NCI-H2107 (cell line): ENCODE measurements around the gene STK24.

Experiments used
- DNase-seq: peaks from one replicate; lab custom pipeline; 2025; lab: John Stamatoyannopoulos, UW

Gene STK24

GRCh38 chr13:98556142-98556816, 20.6 kb downstream of the STK24 start:
- DNase-seq, result no peak

DNA sequence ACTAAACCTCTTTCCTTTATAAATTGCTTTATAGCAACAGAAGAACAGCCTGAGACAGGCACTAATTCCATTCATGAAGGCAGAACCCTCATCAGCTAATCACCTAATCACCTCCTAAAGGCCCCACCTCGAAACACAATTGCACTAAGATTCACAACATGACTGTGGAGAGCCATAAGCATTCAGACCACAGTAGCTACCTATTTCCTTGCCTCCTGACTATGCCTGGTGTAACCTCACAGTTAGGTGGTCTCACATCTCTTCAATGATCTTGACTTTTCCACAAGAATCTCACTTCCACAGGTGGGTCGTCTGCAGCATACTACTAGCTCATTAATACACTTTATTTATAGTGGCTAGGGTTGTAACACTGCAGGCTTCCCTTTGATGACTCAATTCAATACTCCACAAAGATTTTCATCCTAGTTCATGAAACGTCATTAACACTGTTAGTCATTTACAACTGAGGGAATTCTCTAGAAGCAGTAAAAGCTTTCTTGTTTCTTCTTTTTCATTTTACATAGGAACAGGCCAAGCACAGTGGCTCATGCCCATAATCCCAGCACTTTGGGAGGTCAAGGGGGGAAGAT, 27.1 kb downstream of the STK24 start:
- no peak for DNase-seq

DNA sequence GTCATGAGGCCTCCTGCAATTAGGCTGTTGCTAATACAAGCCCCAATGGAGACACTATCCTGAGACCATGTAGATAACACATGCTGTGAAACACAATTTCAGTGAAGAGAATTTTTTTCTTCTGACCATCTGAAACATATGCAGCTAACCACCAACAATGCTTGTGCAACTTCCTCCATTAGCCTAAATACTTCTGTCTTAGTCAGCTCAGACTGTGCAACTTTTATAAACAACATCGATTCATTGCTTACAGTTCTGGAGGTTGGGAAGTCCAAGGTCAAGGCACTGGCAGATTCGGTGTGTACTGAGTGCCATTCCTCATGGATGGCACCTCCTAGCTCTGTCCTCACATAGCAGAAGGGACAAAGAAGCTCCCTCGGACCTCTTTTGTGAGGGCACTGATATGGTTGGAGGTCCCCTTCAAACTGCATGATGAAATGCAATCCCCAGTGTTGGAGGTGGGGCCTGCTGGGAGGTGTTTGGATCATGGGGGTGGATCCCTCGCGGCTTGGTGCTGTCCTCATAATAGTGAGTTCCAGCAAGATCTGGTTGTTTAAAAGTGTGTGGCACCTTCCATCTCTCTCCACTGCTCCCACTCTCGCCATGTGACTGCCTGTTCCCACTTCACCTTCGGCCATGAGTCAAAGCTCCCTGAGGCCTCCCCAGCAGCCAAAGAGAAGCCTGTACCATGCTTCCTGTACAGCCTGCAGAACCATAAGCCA, 27.7 kb downstream of the STK24 start:
- no peak for DNase-seq

DNA sequence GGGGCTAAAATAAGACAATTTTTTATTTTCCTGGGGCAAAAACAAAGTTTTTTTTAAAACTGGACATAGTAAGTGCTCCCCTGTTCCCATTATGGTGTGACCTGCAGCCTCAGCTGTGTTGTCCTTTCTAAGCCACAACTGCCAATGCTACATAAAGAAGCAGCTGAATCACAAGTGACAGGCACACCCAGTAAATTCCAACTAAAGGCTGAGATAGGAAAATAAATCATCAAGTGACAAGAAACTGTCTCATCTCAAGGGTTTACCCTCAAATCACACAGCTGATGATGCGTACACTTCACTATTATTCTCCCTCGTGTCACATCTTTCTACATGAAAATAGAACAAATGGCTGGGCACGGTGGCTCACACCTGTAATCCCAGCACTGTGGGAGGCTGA, 28.7 kb downstream of the STK24 start:
- no peak for DNase-seq

DNA sequence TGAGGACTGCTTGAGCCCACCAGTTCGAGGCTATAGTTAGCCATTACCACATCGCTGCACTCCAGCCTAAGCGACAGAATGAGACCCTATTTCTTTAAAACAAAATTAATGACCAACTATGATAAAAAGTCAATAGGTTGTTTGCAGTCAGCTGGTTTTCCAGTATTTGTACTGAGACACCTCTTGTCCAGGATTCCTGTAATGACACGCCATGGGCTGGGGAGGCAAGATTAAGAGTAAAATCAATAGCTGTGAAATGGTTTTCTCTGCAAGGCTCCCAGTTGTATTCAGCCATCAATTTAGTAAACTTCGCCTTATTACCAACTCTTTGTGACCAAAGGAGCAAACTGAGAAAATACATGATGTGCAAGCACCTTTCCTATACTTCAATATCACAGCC, 29.5 kb downstream of the STK24 start:
- DNase-seq, result no peak

DNA sequence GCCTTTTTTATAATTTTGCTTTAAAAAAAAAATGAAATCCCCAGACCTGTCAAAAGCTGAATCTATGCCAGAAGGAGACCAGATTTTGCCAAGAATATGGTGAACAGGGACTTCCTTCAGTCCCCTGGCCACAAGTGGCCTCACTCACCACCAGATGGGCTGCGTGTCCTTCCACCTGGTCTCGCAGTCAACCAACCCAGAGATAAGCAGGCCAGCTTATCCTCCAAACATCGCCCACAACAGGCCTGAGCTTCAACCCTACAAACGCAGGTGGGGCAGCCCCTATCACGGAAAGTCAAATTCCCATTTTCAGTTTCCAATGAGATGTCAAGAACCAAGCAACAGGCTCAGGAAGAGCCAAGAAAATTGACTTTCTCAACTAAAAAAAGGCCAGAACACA, 30.5 kb downstream of the STK24 start:
- no peak for DNase-seq

DNA sequence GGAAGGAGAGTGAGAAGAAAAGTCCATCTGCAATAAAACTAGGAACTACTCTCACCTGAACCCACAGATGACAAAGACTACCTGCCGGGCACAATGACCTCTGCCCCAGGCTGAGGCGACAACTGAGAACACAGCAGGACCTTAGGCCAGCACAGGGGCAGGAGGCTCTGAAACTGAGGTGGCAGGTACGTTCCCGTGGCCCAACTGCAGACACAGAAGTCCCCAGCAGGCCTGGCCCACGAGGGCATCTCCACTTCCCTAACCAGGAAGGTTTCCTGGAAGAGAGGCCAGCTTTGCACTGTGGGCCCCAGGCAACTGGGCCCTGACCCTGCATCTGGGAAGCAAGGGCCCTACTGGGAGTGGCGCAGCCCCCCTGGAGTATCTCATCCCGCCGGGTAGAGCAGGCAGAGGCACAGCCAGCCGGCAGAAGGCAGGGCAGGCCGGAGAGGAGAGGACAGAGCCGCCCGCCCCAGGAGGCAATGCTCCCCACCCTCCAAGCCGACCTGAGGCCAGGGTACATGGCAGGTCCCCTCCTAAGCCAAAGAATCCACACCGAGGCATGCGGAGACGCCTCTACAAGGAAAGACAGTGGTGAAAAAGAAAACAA, 32.7 kb downstream of the STK24 start:
- DNase-seq, result no peak

GRCh38 chr13:98543378-98544103, 33.4 kb downstream of the STK24 start:
- DNase-seq, result no peak

DNA sequence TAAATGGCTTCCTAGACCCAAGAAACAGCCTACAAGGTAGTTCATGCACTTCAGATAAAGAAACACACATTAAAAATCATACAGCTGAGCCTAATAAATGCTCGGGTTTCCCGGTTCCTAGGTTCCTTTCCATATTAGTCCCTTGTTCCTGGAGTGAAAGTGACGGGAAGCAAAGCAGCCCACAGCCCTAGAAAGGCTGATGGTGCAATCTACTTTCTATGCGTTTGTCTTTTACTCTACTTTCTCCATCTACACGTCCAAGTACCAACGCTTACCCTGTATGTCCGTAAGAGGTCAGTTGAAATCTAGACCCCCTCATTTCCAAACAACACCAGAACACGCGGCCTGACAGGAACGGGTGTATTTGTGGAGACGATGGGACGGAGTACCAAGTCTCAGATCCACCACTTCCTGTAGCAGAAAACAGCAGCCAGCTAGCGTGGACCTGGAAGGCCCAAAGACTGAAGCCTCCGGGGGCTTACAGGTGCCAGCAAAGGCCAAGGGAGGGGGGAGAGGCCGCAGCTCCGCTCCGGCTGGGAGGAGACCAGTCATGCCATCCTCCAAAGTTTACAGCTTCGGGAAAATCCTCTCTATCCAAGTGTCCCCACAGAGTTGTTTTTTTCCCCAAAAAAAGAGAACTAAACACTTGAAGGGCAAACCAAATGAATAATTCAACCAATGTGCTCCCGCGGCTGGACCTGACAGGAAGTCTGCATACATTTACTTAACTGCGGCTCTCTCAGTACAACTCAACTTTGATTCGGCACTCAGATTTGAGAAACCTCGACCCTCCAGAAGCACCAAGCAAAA, 34.1 kb downstream of the STK24 start:
- no peak for DNase-seq

- DNase-seq, result no peak
Measured at GRCh38 chr13:98541701-98542203, 35.2 kb downstream of the STK24 start.

DNA sequence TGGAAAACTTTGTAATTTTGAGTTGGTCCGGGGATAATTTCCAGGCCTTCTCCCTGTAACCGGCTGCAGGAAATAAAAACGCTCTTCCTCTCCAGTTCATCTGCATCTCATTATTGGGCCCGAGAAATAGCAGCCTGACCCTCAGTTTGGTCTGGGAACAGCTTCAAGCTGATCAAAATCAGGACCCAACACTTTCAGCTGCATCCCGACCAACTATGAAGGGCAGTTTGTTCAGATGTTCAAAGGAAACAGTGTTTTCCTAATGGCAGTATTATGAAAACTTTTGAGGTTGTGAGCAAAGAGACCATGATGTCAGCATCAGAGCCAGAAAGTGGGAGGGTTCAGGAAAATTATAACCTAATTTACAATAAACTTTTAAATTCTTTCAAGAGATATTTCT, 35.7 kb downstream of the STK24 start:
- no peak for DNase-seq

- DNase-seq, result no peak
Measured at GRCh38 chr13:98540476-98540875, 36.4 kb downstream of the STK24 start.

DNA sequence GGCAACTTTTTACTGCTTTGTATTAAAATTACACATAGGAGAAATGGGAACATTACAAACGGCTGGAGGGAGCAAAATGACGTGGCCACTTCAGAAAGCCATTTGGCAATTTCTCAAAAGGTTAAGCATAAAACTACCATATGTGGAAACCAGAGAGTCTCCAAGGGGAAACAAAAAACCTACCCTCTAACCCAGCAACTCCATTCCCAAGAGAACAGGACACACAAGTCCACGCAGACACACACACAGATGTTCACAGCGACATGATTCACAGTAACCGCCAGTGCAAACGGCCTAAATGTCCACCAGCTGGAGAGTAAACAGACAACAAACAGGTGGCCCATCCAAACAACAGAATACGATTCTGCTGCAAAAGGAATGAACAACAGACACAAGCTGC, 37.2 kb downstream of the STK24 start:
- DNase-seq, result no peak

DNA sequence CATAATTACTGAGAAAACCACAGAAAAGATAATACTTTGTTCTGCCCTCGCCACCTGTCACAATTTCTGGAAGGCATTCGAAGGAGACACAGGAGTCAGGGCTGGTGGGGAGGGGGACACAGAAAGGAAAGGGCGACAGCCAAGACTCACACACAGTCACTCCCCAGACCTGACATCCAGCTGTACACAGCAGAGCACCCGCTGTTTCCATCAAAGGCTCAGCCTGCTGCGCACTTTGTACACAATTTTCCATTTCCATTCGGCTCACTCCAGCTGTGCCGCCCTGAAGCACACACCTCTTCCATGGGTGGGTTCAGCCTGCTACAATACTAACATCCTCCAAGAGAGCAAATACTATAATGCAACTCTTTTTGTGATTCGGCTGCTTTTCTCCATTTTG, 38.0 kb downstream of the STK24 start:
- no peak for DNase-seq

- no peak for DNase-seq
Measured at GRCh38 chr13:98537740-98538139, 39.2 kb downstream of the STK24 start.

DNA sequence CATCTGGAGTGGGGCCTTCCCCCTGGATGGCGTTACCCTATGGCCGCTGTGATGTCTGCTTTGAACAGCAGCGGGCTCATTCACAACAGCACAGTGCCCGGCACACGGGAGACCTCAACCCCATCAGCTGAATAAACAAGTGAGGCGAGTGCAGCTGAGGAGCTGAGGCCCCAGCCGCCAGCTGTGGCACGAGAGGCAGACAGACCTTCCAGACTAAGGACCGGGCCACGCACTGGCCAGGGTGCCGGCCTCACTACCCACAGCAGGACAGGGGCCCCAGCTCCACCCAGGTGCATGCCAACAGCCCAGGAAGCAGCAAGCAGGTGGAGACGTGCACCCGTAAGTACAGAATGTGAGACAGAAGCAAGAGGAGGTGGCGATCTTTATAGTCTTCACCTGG, 39.6 kb downstream of the STK24 start:
- no peak for DNase-seq

GRCh38 chr13:98536729-98537128, 40.2 kb downstream of the STK24 start:
- DNase-seq, result no peak

GRCh38 chr13:98535501-98536354, 41.2 kb downstream of the STK24 start:
- no peak for DNase-seq

DNA sequence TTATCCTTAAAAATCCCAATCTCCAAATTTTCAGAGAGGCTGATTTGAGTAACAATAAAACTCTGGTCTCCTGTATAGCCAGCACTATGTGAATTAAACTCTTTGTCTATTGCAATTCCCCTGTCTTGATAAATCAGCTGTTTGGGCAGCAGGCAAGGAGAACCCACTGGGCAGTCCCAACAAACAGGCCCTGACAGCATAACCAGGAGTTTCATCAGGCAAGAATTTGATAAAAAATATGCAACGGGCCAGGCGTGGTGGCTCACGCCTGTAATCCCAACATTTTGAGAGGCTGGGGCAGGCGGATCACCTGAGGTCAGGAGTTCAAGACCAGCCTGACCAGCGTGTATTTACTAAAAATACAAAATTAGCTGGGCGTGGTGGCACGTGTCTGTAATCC, 42.1 kb downstream of the STK24 start:
- no peak for DNase-seq

- DNase-seq, result no peak
Measured at GRCh38 chr13:98533912-98534311, 43.0 kb downstream of the STK24 start.
